Right lung (tissue), 5 donors: ENCODE results near the gene ARHGEF6. TPM values are rescaled to one million over a fixed set of nuclear protein-coding genes. Genes with fewer than 3 reads are reported as not detected.
"Not testable (repeated sequence)": the region's sequence is repeated elsewhere in the genome, so short reads cannot be mapped to it uniquely, and the experiment has no call there.

Source experiments
- DNase-seq, 2 donors: peaks; one replicate each; pipeline ENCODE4 v3.0.0-alpha.2; 2013
- polyA plus RNA-seq, 5 donors: library from polyadenylated mRNA; unstranded; fragments of 120-200 nt; gene quantifications; one replicate each; pipeline versions ENCODE4 v1.2.1 to v1.2.3, GENCODE V29; 2013; ENCODE audit warnings: inconsistent platforms in 1 of 5, low replicate concordance in 1 of 5; ENCODE audit not compliant: insufficient read length in 5 of 5, insufficient read depth in 1 of 5

The ARHGEF6 gene
- polyA plus RNA-seq, 5 donors, result 14.5 to 23.7 (median 21.0) TPM

DNA sequence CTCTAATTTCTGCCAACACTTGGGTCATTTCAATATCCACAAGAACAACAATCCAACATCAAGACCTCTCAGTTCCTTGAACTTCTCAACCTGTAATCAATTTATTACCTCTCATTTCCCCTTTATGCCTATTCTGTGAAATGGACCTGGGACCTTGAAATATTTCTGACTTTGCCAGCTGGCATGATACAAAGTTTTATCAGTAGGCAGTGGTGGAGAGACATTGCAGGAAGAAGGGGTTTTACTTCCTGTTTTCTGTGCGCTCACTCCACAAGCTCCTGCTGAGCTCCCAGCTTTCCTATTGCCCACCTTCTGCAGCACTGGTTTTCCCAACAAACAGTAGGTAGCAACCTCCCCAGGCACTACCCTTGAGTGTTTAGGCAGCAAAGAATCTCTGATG, 3.5 kb upstream of the ARHGEF6 start:
- DNase-seq, result no peak

DNA sequence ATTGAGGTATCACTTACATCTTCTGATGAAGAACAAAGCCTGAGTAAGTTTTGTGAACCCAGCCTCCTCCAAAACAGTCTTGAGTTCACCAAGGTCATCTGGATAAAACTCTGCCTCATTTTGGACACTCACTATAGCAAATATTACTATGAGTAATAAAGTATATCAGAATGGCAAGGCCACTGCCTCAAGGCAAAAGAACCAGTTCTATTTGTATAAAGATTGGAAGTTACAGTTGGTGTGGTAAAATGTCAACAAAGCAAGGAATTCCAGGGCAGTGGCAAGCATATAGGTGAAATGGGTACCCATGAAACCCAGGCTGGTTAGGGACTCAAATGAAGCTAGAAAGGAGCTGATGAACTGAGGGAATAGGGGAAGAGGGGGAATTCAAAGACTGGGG, 2.4 kb upstream of the ARHGEF6 start:
- DNase-seq, result no peak

DNA sequence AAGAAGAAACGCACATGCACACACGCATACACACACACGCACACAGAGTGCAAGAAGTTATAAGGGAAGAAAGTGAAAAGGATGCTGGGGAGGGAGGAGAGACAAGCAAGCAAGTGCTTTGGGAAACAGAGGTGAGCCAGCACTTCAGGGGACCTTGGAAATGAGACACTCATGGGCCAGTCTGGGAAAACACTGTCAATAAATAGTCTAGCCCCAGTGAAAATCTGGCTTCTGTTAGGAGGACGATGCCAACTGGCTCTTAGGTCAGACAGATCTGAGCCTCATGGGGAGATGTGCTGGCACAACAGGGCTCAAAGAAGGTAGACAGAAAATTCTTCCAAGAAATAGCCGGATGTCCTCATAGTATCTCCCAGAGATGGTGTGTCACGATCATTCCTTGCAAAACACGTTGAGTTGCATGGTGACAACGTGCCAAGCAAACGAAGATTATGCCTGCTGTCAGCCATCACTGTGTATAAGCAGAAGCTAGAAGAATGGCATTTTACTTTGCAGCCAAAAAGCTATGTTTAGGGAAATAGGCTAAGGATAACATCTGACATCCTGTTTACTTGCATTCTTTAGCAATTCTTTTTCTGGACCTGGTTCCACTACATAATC, 557 bp upstream of the ARHGEF6 start:
- DNase-seq, result peak in 1 of 2 donors; percentile 29

DNA sequence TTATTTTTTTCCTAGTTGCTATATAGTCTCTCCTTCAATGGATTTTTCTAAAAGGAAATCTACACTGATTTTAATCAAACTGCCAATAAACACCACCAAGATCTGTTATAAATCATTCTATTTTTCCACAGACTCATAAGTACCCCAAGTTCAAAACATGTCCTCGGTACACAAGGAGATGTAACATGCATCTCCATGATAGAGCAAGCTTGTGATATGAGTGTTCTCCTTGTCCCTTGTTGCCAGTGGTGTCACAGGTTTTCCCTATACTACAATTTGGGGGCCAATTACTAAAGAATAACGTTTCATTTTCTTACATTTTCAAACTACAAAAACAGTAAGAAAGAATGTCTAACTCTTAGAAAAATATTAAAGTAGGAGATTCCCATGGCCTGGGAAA, 491 bp downstream of the ARHGEF6 start:
- no peak for DNase-seq

DNA sequence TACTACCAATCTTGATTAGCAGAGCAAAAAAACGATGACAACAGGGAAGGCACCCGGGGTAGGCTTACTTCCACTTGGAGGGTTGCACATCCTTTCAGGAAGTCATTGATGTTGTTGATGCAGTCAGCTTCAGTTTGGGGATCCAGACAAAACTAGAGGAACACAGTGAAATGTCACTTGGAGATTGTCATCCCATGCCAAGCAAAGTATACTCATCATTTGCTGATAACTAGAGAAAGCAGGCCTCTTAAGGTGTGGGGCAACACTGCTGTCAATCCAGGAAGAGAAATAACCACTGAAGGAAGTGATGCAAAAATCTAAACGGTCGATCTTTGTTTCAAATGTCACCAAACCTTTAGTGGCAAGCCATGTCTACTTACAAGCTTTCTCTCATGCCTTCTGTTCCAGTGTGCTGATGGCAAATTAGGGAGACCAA, 1.4 kb downstream of the ARHGEF6 start:
- DNase-seq, result no peak

DNA sequence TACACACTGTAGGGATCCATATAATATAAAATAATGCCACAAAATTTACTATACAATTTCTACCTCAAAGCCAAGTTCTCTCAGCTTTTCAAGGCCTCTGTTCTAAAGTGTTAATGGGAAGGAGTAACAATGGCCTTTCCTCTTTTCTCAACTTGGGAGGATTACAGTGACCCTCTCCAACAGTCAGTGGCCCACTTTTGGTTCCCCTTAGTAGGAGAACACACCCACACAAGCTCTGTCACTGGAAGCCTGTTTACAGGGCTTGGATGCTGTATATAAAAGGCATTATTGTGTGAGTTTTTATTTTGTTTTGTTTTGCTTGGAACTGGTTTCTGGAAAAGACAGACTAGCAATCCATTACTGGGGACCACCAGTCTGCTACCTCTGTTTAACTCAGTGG, 1.8 kb downstream of the ARHGEF6 start:
- DNase-seq, result no peak

DNA sequence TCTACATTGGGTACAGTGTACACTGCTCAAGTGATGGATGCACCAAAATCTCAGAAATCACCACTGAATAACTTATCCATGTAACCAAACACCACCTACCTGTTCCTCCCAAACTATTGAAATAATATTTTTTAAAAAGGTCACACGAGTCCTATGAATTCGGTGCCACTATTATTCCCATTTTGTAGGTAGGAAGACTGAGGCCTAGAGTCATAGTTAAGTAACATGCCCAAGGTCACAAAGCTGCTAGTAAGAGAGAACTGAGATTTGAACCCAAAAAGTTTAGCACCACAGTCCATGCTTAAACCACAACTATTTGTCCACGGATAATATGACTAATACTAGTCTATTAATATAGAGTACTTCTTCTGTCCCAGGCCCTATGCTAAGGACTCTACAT, 2.7 kb downstream of the ARHGEF6 start:
- no peak for DNase-seq

DNA sequence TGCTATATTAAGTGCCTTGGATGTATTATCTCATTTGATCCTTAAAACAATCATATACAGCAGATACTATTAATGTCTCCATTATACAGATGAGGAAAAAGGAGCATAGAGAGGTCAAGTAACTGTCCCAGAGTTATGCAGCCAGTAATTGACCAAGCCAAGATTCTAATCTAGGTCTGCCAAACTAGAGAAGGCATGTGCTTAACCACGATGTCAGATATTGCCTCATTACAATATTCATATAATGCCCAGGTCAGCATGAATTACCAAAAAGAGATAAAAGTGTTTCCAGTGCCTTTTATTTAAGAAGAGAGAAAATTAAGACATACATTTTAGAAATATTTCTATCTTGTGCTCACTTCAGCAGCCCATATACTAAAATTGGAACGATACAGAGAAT, 7.1 kb downstream of the ARHGEF6 start:
- DNase-seq, result no peak

DNA sequence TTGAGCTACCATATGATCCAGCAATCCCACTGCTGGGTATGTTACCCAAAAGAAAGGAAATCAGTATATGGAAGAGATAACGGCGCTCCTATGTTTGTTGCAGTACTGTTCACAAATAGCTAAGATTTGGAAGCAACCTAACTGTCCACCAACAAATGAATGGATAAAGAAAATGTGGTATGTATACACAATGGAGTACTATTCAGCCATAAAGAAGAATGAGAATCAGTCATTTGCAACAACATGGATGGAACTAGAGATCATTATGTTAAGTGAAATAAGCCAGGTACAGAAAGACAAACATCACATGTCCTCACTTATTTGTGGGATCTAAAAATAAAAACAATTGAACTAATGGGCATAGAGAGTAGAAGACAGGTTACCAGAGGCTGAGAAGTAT, 8.9 kb downstream of the ARHGEF6 start:
- DNase-seq, result not testable (repeated sequence)

DNA sequence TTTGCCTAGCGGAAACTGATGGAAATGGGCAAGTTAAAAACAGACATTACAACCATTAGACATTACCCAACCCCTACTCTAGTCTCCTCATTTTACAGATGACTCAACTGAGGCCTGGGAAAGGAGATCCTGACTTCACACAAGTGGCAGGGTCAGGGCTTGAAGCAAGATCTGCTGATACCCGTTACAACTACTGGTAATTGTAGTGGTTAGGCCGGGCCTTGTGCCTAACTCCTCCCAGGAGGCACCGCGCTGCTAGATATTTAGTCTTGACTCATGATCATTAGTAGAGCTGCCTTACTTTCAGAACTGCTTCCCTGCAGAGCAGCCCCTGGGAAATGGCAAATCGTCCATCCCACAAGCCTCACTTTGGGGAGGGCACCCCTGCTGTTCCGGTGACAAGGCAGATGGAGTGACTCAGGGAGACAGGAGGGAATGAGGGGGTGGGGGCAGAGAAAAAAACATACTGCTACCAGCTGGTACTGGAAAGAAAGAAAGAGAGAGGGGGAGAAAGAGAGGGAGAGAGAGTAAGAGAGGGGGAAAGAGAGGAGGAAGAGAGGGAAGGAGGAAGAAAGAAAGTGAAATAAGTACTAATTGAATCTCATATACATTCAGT, 12.2 kb downstream of the ARHGEF6 start:
- DNase-seq, result no peak

DNA sequence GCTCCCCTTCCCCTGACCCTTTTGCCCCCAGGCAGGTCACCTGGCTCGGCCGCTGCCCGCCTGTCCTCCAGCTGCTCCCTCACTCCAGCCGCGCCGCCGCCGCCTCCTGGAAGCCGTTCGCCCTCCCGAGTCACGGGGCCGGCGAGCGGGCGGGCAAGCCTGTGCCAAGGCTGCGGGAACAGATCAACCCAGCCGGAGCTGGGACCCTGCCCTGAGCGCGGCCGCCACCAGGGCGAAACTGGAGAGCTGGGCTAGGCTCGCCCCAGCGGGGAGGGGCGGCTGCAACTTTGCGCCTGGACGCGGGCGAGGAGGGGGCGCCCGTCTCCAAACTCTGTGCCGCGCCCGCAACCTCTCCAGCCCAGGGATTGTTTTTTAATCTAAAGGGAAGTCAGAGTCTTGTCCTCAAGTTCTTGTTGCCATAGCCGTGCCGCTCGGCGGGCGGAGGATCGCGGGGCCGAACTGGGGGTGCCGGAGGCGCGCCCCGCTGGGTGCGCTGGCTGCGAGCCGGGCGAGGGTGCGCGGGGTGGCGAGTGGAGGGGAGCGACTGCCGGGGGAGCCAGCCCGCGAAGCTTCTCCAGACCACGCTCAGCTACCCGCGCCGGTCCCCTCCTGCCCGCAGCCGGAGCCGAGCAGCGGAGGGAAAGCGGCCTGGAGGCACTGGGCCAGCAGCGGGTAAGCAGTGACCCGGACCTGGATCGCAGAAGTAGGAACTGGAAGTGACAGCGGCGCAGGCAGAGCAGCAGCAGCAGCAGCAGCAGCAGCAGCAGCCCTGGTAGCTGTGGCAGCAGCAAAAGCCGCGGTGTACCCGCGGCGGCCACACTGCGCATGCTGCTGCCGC, 13.4 kb downstream of the ARHGEF6 start:
- peak; percentile 45 to 51 for DNase-seq

DNA sequence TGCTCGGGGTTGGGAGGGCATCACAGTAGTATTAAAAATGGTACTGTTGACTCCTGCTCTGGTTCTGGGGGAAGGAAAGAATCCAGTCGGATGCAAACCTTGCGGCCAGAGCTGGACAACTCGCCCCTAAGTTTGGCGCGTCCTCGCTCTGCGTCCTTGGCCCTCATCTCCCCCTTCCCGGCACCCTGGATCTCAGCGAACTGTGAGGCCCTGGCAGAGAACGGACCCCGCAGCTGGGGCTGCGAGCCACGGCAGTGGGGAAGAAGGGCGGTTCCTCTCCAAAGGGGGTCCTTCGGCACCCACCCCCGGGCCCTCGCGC, 14.0 kb downstream of the ARHGEF6 start:
- DNase-seq, result no peak

DNA sequence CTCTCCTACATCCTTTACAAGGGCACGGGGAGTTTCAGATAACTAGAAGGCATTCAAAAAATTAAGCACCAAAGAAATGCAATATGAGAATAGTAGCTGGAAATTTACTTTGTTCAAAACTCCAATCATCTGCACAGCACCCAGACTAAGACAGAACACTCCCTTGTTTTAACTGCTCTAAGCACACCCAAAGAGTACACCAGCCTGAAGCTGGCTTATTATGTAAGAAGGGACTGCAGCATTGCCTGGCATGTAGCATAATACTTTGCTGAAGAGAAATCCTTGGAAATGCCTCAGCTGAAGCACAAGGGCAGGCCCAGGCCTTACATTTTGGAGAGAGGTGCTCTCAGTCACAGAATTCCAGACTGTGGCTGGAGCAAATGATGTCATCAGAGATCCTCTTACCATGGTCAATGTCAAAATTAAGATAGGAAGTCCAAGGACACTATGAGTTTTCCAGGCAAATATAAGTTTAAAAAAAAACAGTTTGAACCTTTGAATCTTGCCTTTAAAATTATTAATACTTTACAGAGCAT, 14.8 kb downstream of the ARHGEF6 start:
- no peak for DNase-seq

DNA sequence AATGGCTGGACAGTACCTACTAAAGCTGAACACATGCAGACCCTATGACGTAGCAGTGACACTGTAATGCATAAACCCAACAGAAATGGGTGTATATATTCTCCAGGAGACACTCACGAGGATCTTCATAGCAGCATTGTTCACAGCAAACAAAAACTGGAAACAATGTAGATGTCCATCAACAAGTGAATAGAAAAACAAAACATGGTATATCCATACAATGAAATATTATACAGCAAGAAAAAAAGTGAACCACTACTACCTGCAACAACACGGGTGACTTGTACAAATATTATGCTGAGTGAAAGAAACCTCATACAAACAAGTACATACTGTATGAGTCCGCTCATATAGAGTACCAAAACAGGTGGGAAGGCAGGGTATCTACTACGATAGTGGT, 16.5 kb downstream of the ARHGEF6 start:
- DNase-seq, result no peak

DNA sequence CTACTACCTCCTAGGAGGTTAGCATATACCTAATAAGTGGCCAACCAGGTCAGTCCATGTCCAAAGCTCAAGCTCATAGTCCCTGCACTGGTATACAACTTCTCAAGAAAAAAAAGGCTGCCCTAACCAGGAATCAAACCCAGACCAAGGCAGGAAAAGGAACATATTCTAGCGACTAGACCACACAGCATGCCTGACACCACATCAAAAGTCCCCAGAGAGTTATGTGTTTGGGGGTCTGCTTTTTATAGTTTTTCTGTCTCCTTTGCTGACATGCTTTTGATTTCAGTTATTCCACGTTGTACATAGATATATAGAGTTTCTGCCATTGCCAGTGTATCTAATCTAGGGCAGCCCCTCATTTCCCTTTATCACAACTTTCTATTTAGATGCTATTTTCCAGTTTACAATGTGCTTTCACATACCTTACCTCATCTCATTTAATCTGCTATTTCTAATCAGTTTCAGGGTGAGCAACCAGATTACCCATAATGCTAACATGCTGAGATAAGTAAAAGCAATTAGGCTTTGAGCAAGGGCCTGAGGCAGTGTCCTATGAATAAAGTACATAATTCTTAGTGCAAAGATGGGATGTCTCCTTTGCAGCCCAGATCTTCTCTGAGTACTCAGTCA, 17.8 kb downstream of the ARHGEF6 start:
- no peak for DNase-seq

DNA sequence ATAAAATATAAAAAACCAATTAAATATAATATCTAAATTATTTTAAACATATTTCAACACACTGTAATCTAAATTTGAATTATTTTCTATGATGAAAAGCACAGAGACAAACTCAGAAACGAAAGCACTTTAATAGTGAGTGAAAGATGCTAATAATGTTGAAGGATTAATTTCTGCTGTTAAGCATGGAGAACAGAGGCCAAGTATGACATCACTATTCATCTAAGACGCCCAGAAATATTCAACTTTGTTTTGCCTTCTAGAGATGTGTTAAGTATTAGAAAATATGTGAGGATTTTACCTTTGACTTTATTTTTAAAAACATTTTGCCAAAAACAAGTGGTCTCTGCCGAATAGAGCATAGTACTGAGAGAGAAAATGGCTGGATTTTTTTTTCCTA, 19.3 kb downstream of the ARHGEF6 start:
- DNase-seq, result no peak

DNA sequence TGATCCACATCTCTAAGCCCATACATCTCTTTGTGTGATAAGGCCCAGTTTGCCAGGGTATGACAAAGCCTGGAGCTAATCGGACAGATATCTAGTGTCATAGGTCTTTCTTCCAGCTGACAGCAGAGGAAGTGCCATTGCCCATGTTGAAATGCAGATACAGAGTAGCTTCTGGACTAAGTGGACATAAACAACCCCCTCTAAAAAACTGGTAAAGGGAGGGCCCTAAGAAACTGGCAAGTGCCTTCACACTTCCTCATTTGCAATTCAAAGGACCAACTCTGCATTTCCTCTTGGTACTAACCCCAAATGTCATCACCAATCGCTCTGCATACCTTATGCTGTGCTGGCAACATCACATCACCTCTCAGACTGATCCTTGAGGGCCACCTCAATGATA, 20.8 kb downstream of the ARHGEF6 start:
- DNase-seq, result no peak

DNA sequence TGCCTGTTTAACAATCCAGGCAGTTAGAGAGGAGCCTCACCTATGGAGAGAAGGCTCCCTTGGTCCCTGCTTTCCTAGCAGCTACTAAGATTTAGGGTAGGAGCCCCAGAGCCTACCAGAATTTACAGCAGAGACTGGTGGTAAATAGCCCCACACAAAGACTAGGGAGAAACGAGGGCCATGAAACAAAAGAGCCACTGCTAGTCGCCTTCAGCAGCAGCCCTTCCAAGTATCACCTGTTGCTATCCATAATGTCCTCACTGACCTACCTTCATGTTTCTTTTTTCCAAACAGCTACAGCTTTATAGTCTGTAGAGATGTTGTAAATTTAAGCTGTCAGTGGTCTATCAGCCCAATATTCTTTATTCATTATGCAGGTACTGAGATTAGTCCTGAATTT, 25.3 kb downstream of the ARHGEF6 start:
- DNase-seq, result no peak

DNA sequence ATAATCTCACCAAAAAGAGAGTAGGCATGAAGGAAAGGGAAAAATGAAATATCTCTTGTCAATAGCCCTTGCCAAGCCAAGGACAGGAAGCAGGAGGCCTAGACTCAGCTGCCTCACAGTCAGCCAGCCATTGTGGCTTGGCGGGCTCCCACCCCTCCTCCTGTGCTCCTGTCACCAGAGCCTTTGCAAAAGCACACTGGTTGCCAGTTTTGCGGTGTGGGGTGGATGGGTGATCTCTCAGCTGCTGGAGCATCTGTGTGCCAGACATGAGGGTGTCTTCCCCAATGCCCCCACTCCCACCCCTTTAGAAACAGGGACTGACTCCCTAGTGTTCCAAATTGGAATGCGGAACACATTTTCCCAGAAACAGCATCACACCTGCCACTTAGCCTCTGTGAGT, 26.1 kb downstream of the ARHGEF6 start:
- no peak for DNase-seq

DNA sequence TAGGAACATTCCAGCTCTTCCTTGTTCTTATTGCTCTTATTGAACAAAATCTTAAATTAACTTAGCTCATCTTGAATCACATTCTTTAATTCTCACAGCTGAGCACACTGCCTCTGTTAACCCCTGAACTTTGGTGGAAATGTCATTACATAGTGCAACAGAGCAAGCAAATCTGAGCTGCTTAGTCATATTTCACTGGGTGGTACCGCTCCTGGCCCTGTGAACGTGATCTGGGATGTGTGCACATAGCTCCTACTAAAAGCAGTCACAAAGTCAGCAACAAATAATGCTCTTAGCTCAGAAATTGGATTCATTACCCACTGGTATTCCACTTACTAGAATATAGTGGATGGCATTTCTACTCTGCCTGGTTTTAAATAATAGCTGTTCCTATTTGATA, 27.9 kb downstream of the ARHGEF6 start:
- DNase-seq, result no peak

DNA sequence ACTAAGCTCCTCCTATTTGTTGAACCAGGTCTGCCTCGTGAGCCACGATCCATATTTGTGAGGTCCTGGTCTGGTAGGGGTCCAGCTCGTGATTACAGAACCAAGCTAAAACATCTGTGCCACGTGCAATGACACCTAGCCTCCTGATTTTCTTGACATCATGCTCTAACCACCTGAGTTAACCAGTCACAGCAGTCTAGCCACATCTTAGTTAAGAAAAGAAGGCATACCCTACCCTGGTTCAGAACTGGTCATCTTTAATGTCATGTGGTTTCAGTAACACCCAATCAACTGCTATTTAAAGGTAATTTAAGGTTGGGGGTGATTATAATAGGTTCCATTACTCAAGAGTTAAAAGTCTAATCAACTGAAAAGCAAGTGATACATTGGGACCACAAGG, 28.4 kb downstream of the ARHGEF6 start:
- no peak for DNase-seq

DNA sequence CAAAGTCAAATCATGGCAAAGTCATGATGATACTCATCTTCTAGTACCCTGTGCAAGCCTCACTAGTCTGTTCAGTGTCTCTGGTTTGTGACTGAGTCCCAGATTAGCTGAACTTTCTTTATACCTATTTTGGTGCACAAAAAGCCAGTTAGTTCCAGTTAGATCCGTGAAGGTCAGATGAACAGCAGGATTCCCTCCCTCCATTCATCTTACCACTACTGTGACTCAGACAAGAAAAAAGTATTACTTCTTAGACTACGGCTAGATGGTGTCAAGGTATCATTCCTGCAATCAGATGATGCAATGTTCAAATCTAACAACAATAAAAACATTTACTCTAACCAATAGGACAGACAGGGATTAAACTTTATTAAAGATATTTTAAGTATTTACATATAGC, 30.4 kb downstream of the ARHGEF6 start:
- no peak for DNase-seq
